ENCODE results near the gene NTF3.

Gene NTF3

GRCh38 chr12:5456906-5457305, 25.0 kb downstream of the NTF3 start:
- DNase-seq (ENCODE audit: low read depth) = peak; percentile 51

- DNase-seq (ENCODE audit: low read depth) = no peak
Observed at GRCh38 chr12:5458229-5459050, 26.5 kb downstream of the NTF3 start.

- no peak for DNase-seq (ENCODE audit: low read depth)
Observed at GRCh38 chr12:5459051-5459782, 27.3 kb downstream of the NTF3 start.

GRCh38 chr12:5460817-5461216, 28.9 kb downstream of the NTF3 start:
- DNase-seq (ENCODE audit: low read depth) = no peak

- DNase-seq (ENCODE audit: low read depth) = no peak
Observed at GRCh38 chr12:5461966-5462365, 30.1 kb downstream of the NTF3 start.

GRCh38 chr12:5464096-5464495, 32.2 kb downstream of the NTF3 start:
- no peak for DNase-seq (ENCODE audit: low read depth)

GRCh38 chr12:5465384-5465783, 33.5 kb downstream of the NTF3 start:
- no peak for DNase-seq (ENCODE audit: low read depth)

GRCh38 chr12:5466521-5466960, 34.6 kb downstream of the NTF3 start:
- no peak for DNase-seq (ENCODE audit: low read depth)

- no peak for DNase-seq (ENCODE audit: low read depth)
Observed at GRCh38 chr12:5467931-5468330, 36.0 kb downstream of the NTF3 start.

GRCh38 chr12:5470221-5470620, 38.3 kb downstream of the NTF3 start:
- no peak for DNase-seq (ENCODE audit: low read depth)

- DNase-seq (ENCODE audit: low read depth) = no peak
Observed at GRCh38 chr12:5470703-5471102, 38.8 kb downstream of the NTF3 start.

- no peak for DNase-seq (ENCODE audit: low read depth)
Observed at GRCh38 chr12:5473076-5473782, 41.3 kb downstream of the NTF3 start.

GRCh38 chr12:5473783-5474116, 41.8 kb downstream of the NTF3 start:
- DNase-seq (ENCODE audit: low read depth) = no peak

GRCh38 chr12:5476356-5476755, 44.4 kb downstream of the NTF3 start:
- DNase-seq (ENCODE audit: low read depth) = no peak

GRCh38 chr12:5478081-5478706, 46.3 kb downstream of the NTF3 start:
- no peak for DNase-seq (ENCODE audit: low read depth)

GRCh38 chr12:5479761-5480160, 47.9 kb downstream of the NTF3 start:
- no peak for DNase-seq (ENCODE audit: low read depth)

- DNase-seq (ENCODE audit: low read depth) = no peak
Observed at GRCh38 chr12:5480218-5480937, 48.5 kb downstream of the NTF3 start.

- no peak for DNase-seq (ENCODE audit: low read depth)
Observed at GRCh38 chr12:5480938-5481303, 49.0 kb downstream of the NTF3 start.

- DNase-seq (ENCODE audit: low read depth) = no peak
Observed at GRCh38 chr12:5481645-5482044, 49.7 kb downstream of the NTF3 start.

- no peak for DNase-seq (ENCODE audit: low read depth)
Observed at GRCh38 chr12:5484426-5484825, 52.5 kb downstream of the NTF3 start.

- no peak for DNase-seq (ENCODE audit: low read depth)
Observed at GRCh38 chr12:5485454-5485853, 53.5 kb downstream of the NTF3 start.

- DNase-seq (ENCODE audit: low read depth) = no peak
Observed at GRCh38 chr12:5487076-5487475, 55.2 kb downstream of the NTF3 start.
